Liver (tissue), 9 donors: ENCODE results near the gene GPR82. TPM values are rescaled to one million over a fixed set of nuclear protein-coding genes. Genes with fewer than 3 reads are reported as not detected.

Experiments used
- DNase-seq: peaks from one replicate; pipeline ENCODE4 v3.0.0-alpha.2; 2017; ENCODE audit warnings: low spot score
- H3K27ac ChIP-seq, 2 donors: one replicate each; pipeline ENCODE4 v1.7.0; 2013; ENCODE audit warnings: inconsistent platforms in 2 of 2, low read length in 2 of 2, control low read depth in 1 of 2, low read depth in 1 of 2, mild to moderate bottlenecking in 1 of 2
- H3K27me3 ChIP-seq, 4 donors: one replicate each; pipeline versions ENCODE4 v1.6.1 to v1.7.0; 2013; ENCODE audit warnings: low read length in 3 of 4, inconsistent platforms in 1 of 4, mild to moderate bottlenecking in 1 of 4, moderate library complexity in 1 of 4; ENCODE audit not compliant: control insufficient read depth in 4 of 4, insufficient read depth in 4 of 4
- H3K36me3 ChIP-seq, 4 donors: one replicate each; pipeline versions ENCODE4 v1.6.1 to v1.7.0; 2013; ENCODE audit warnings: low read length in 3 of 4, mild to moderate bottlenecking in 3 of 4, low read depth in 1 of 4, moderate library complexity in 1 of 4; ENCODE audit not compliant: control insufficient read depth in 4 of 4, insufficient read depth in 3 of 4
- H3K4me1 ChIP-seq, 4 donors: one replicate each; pipeline versions ENCODE4 v1.6.1 to v1.7.0; 2013; ENCODE audit warnings: low read length in 3 of 4, mild to moderate bottlenecking in 3 of 4, moderate library complexity in 1 of 4; ENCODE audit not compliant: control insufficient read depth in 4 of 4, insufficient read depth in 4 of 4
- H3K4me3 ChIP-seq, 3 donors: one replicate each; pipeline versions ENCODE4 v1.6.1 to v1.7.0; 2013; ENCODE audit warnings: low read length in 3 of 3, control low read depth in 1 of 3, low read depth in 1 of 3, mild to moderate bottlenecking in 1 of 3
- H3K9ac ChIP-seq, 2 donors: one replicate each; pipeline ENCODE4 v1.7.0; 2013; ENCODE audit warnings: low read length in 2 of 2, mild to moderate bottlenecking in 2 of 2, moderate library complexity in 2 of 2, control low read depth in 1 of 2, low read depth in 1 of 2
- H3K9me3 ChIP-seq, 4 donors: one replicate each; pipeline versions ENCODE4 v1.6.1 to v1.7.0; 2013; ENCODE audit warnings: low read length in 3 of 4; ENCODE audit not compliant: control insufficient read depth in 4 of 4
- FOXA2 ChIP-seq: IDR thresholded peaks from 2 replicates; pipeline ENCODE4 v1.6.1; 2016; ENCODE audit warnings: antibody characterized with exemption
- GABPA ChIP-seq, 2 donors: IDR thresholded peaks in 1 of 2; conservative IDR thresholded peaks in 1 of 2; 2 replicates each; pipeline ENCODE4 v1.6.1; 2016; ENCODE audit warnings: antibody characterized with exemption in 2 of 2, mild to moderate bottlenecking in 1 of 2, moderate library complexity in 1 of 2
- HNF4A ChIP-seq, 2 donors: conservative IDR thresholded peaks; 2 replicates each; pipeline ENCODE4 v1.6.1; 2016; ENCODE audit warnings: antibody characterized with exemption in 2 of 2, mild to moderate bottlenecking in 2 of 2
- HNF4G ChIP-seq: IDR thresholded peaks from 2 replicates; pipeline ENCODE4 v1.6.1; 2016; ENCODE audit warnings: antibody characterized with exemption
- NR2F2 ChIP-seq: IDR thresholded peaks from 2 replicates; pipeline ENCODE4 v1.6.1; 2016; ENCODE audit warnings: antibody characterized with exemption
- RAD21 ChIP-seq, 2 donors: IDR thresholded peaks; 2 replicates each; pipeline ENCODE4 v1.6.1; 2016; ENCODE audit warnings: antibody characterized with exemption in 2 of 2, mild to moderate bottlenecking in 2 of 2
- REST ChIP-seq: IDR thresholded peaks from 2 replicates; pipeline ENCODE4 v1.6.1; 2016; ENCODE audit warnings: antibody characterized with exemption, mild to moderate bottlenecking
- RXRA ChIP-seq, 2 donors: IDR thresholded peaks; 2 replicates each; pipeline ENCODE4 v1.6.1; 2017 to 2018; ENCODE audit warnings: antibody characterized with exemption in 2 of 2, mild to moderate bottlenecking in 1 of 2
- TAF1 ChIP-seq: conservative IDR thresholded peaks from 2 replicates; pipeline ENCODE4 v1.6.1; 2016; ENCODE audit warnings: antibody characterized with exemption, mild to moderate bottlenecking
- YY1 ChIP-seq: IDR thresholded peaks from 2 replicates; pipeline ENCODE4 v1.6.1; 2016; ENCODE audit warnings: antibody characterized with exemption, mild to moderate bottlenecking
- ZBTB33 ChIP-seq: IDR thresholded peaks from 2 replicates; pipeline ENCODE4 v1.6.1; 2016; ENCODE audit warnings: antibody characterized with exemption
- WGBS: extraction: QIAGEN DNeasy Blood & Tissue Kit; methylation state at CpG from one replicate; pipeline ENCODE4 v1.1.7; 2013; 5-methylcytosine and 5-hydroxymethylcytosine counted together
- polyA plus RNA-seq, 2 donors: library from polyadenylated mRNA; stranded (reverse) in 1 of 2; unstranded in 1 of 2; fragments of 200-250 nt in 1 of 2; fragments of >200 nt in 1 of 2; fragmentation: Nextera tagmentation in 1 of 2; extraction: Ambion mirVana in 1 of 2; gene quantifications; one replicate each; pipeline versions ENCODE4 v1.2.1 to v1.2.3, GENCODE V29; 2013 to 2015
- total RNA-seq, 2 donors: library from RNA; depleted of rRNA; stranded (reverse); fragments of >200 nt; gene quantifications; one replicate each; pipeline ENCODE4 v1.2.3, GENCODE V29; 2014
- TF ChIP-seq, protein P1 (sequence below): fragments of 150-350 bp; IDR thresholded peaks from 2 replicates; pipeline ENCODE4 v1.5.1; 2017; ENCODE audit warnings: improper control_type of control experiment, low read depth, low read length; ENCODE audit not compliant: missing input control
- TF ChIP-seq, protein P2 (sequence below): IDR thresholded peaks from 2 replicates; pipeline ENCODE4 v1.6.1; 2016; ENCODE audit warnings: antibody characterized with exemption
- donor health status: healthy.
- donor health status: healthy.
- donor health status: healthy.
- donor health status: healthy.
- donor health status: healthy.

GPR82 gene
- total and polyA plus RNA-seq, 4 donors = 0.14 to 0.67 (median 0.60) TPM

- 87% methylated on average over 4 of the region's 4 CpGs for WGBS
- H3K9ac ChIP-seq = no peak overlapping the region
- TF ChIP-seq REST = no peak
- TF ChIP-seq GABPA (IDR thresholded peaks at IDR 0.05 in 1 of 2, conservative IDR thresholded peaks at IDR 0.05 in 1 of 2) = no peak
- TF ChIP-seq, protein P1, sequence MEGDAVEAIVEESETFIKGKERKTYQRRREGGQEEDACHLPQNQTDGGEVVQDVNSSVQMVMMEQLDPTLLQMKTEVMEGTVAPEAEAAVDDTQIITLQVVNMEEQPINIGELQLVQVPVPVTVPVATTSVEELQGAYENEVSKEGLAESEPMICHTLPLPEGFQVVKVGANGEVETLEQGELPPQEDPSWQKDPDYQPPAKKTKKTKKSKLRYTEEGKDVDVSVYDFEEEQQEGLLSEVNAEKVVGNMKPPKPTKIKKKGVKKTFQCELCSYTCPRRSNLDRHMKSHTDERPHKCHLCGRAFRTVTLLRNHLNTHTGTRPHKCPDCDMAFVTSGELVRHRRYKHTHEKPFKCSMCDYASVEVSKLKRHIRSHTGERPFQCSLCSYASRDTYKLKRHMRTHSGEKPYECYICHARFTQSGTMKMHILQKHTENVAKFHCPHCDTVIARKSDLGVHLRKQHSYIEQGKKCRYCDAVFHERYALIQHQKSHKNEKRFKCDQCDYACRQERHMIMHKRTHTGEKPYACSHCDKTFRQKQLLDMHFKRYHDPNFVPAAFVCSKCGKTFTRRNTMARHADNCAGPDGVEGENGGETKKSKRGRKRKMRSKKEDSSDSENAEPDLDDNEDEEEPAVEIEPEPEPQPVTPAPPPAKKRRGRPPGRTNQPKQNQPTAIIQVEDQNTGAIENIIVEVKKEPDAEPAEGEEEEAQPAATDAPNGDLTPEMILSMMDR = no peak
- no peak for TF ChIP-seq RXRA (IDR thresholded peaks at IDR 0.05)
- TF ChIP-seq ZBTB33 = no peak
- no peak overlapping the region for H3K27ac ChIP-seq
- no peaks in the 10 kb centered on the region for H3K4me1 ChIP-seq
- H3K27me3 ChIP-seq = peaks cover 0 to 4% (median 0%) of the 10 kb centered on the region in 4 donors
- no peaks in the 10 kb centered on the region for H3K36me3 ChIP-seq
- DNase-seq = no peak
- H3K9me3 ChIP-seq = no peaks in the 10 kb centered on the region
- H3K4me3 ChIP-seq = no peak overlapping the region
These were observed 37.2 kb upstream of the GPR82 start for GRCh38 chrX:41686788-41687187.

GRCh38 chrX:41688156-41688555, 35.8 kb upstream of the GPR82 start:
- Histone ChIP-seq H3K27me3 (peaks cover 0 to 4% (median 0%) of the 10 kb centered on the region in 4 donors), H3K36me3 (no peaks in the 10 kb centered on the region), H3K9me3 (no peaks in the 10 kb centered on the region), H3K27ac (no peak overlapping the region), H3K4me1 (peaks cover 0 to 1% (median 0%) of the 10 kb centered on the region in 4 donors), H3K9ac (no peak overlapping the region), H3K4me3 (no peak overlapping the region)
- WGBS = 82% methylated on average over 2 of the region's 2 CpGs
- TF ChIP-seq, protein P1 = no peak
- DNase-seq = no peak

GRCh38 chrX:41688835-41689234, 35.1 kb upstream of the GPR82 start, which contains the start of gene GPR34:
Gene GPR34, plus strand, starts transcription at chrX:41688973. Its CDS starts 6,661 bp downstream, at chrX:41695634.
- H3K36me3 ChIP-seq = no peaks in the 10 kb centered on the region
- TF ChIP-seq, protein P2, sequence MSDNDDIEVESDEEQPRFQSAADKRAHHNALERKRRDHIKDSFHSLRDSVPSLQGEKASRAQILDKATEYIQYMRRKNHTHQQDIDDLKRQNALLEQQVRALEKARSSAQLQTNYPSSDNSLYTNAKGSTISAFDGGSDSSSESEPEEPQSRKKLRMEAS = no peak
- TF ChIP-seq GABPA (IDR thresholded peaks at IDR 0.05 in 1 of 2, conservative IDR thresholded peaks at IDR 0.05 in 1 of 2) (no peak), FOXA2 (no peak), HNF4G (no peak), NR2F2 (no peak), RAD21 (IDR thresholded peaks at IDR 0.05) (no peak), TAF1 (no peak), YY1 (no peak), HNF4A (conservative IDR thresholded peaks at IDR 0.05) (no peak), RXRA (IDR thresholded peaks at IDR 0.05) (no peak), REST (no peak)
- peaks cover 0 to 4% (median 0%) of the 10 kb centered on the region in 4 donors for H3K27me3 ChIP-seq
- H3K27ac ChIP-seq = peak within 1 kb of the TSS; percentile 13 to 38
- no peak for DNase-seq
- no peak within 1 kb of the TSS for H3K9ac ChIP-seq
- no peaks in the 10 kb centered on the region for H3K9me3 ChIP-seq
- no peak within 1 kb of the TSS for H3K4me3 ChIP-seq
- 74% methylated on average over 8 of the region's 8 CpGs for WGBS
- H3K4me1 ChIP-seq = peaks cover 0 to 1% (median 0%) of the 10 kb centered on the region in 4 donors
